ENCODE data around the gene LMX1B.

The LMX1B gene

GRCh38 chr9:126588491-126589168, 25.1 kb upstream of the LMX1B start:
- no peak for TF ChIP-seq POLR2A (IDR thresholded peaks at IDR 0.05; ENCODE audit: low read length)
- no peak for TF ChIP-seq GATA1 (IDR thresholded peaks at IDR 0.05; ENCODE audit: low read depth, low read length)
- DNase-seq = no peak

- no peak for DNase-seq
- no peak for TF ChIP-seq GATA1 (IDR thresholded peaks at IDR 0.05; ENCODE audit: low read depth, low read length)
- TF ChIP-seq POLR2A (IDR thresholded peaks at IDR 0.05; ENCODE audit: low read length) = no peak
Observed at GRCh38 chr9:126589349-126589748, 24.4 kb upstream of the LMX1B start.

DNA sequence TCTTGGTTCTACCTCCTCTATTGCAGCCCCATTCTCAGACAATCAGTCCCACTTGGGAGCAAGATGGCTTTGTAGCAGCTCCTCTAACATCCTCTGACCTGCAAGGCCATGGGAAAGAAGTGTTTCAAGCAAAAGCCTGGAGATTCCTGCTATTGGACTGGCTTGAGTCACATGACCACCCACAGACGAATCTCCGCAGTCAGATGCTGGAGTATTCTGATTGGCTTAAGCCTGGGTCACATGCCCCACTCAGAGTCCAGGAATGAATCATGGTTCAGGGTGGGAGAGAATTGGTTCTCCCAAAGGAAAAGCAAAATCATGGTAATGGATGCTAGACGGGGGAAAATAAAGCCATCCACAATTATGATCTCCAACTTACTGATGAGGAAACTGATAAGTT, 22.6 kb upstream of the LMX1B start:
- TF ChIP-seq GATA1 (IDR thresholded peaks at IDR 0.05; ENCODE audit: low read depth, low read length) (no peak), POLR2A (IDR thresholded peaks at IDR 0.05; ENCODE audit: low read length) (no peak)
- no peak for DNase-seq

- DNase-seq = no peak
- no peak for TF ChIP-seq GATA1 (IDR thresholded peaks at IDR 0.05; ENCODE audit: low read depth, low read length)
- no peak for TF ChIP-seq POLR2A (IDR thresholded peaks at IDR 0.05; ENCODE audit: low read length)
Observed at GRCh38 chr9:126591922-126592321, 21.8 kb upstream of the LMX1B start.

GRCh38 chr9:126592461-126592860, 21.3 kb upstream of the LMX1B start:
- TF ChIP-seq GATA1 (IDR thresholded peaks at IDR 0.05; ENCODE audit: low read depth, low read length) (no peak), POLR2A (IDR thresholded peaks at IDR 0.05; ENCODE audit: low read length) (no peak)

GRCh38 chr9:126595982-126596381, 17.7 kb upstream of the LMX1B start:
- DNase-seq = no peak
- TF ChIP-seq POLR2A (IDR thresholded peaks at IDR 0.05; ENCODE audit: low read length) (no peak), GATA1 (IDR thresholded peaks at IDR 0.05; ENCODE audit: low read depth, low read length) (no peak)

More at GRCh38 chr9:126592461-126592860, 21.3 kb upstream of the LMX1B start:
- DNase-seq = no peak

- DNase-seq = no peak
- TF ChIP-seq POLR2A (IDR thresholded peaks at IDR 0.05; ENCODE audit: low read length) (no peak), GATA1 (IDR thresholded peaks at IDR 0.05; ENCODE audit: low read depth, low read length) (no peak)
Observed at GRCh38 chr9:126599047-126599650, 14.6 kb upstream of the LMX1B start.

DNA sequence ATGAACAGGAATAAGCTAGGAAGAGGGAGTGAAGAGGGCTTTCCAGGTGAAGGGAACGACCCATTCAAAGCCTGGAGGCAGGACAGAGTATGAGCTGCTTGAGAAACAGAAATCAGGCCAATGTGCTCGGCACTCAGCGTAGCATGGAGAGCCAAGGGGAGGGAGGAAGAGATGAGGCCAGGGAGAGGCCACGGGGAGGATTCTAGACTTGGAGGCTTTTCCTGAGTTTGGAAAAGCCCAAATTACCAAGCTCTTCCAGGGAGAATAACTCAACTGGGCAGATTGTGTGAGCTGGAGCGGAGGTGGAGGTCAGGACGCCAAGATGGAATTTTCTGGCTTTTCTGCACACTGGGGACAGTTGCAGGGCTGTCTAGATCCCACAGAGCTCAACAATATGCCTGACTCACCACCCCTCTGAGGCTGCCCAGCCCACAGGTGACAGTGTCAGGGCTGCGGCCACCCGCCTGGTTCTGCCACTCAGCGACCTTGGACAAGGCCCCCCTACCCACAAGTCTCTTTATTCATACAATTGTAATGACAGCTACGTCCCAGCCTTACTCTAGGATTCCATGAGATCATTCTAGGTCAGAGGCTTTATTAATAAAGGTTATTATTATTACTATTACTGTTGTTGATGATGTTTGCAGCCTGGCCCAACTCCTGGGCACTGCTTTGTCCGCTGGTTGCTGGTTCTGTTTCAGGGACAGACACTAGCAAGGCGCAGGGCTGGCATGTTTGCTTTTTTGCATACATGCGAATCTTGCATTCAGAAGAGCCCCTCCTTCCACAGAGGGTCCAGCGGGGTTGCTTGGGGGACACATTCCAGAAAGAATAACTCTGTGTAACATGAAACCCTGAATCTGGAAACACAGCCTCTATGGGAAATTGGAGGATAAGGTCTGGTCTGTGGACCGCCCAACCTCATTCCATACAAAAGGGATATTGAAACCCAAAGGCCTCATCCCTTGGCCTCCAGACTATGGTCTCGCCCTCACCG, 9.4 kb upstream of the LMX1B start:
- TF ChIP-seq GATA1 (IDR thresholded peaks at IDR 0.05; ENCODE audit: low read depth, low read length) = no peak
- DNase-seq = no peak

DNA sequence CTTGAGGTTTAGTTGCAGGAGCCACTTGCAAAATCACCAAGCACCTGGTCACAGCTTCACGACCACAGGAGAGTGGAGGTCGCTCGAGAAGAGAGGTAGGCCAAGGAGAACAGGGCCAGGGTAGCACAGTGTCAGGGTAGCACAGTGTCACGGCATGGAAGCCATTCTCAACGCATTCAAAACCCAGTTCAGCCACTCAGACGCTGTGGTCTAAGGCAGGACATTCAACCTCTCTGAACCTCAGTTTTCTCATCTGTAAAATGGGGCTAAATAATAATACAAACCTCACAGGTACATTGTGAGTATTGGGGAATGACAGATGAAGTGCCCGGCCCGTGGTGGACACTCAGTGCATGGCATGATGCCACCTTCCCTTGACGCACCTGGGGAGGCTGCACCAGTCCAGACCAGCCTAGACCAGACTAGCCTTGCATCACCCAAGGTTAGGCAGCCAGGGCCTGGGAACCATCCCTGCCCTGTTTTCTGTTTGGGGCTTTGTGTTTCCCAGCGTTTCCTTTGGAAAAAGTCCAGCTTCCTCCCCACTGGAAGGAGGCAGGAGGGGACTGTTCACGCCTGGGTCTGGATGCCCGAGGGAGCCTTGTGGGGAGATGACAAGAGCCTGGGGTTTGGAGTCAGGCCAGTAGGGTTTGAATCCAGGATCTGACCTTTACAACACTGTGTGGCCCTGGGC, 7.8 kb upstream of the LMX1B start:
- no peak for DNase-seq
- TF ChIP-seq GATA1 (IDR thresholded peaks at IDR 0.05; ENCODE audit: low read depth, low read length) (no peak), POLR2A (IDR thresholded peaks at IDR 0.05; ENCODE audit: low read length) (no peak)

DNA sequence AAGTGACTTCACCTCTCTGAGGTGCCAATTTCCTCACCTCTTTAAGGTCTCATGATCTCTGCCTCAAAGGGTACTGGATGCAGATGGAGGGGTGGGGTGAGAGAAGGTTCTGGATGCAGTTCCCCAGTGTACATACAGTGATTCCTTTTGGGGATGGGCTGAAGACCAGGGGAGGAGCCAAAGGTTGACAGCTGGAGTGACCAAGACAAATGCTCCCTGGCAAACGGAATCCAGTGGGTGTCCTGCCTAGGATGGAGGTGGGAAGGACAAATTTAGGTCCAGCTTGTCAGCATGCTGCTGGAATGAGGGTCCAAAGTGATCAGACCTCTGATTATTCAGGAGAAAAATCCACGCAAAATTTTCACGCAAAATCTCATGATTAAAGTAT, 7.3 kb upstream of the LMX1B start:
- TF ChIP-seq GATA1 (IDR thresholded peaks at IDR 0.05; ENCODE audit: low read depth, low read length) (no peak), POLR2A (IDR thresholded peaks at IDR 0.05; ENCODE audit: low read length) (no peak)
- DNase-seq = no peak

DNA sequence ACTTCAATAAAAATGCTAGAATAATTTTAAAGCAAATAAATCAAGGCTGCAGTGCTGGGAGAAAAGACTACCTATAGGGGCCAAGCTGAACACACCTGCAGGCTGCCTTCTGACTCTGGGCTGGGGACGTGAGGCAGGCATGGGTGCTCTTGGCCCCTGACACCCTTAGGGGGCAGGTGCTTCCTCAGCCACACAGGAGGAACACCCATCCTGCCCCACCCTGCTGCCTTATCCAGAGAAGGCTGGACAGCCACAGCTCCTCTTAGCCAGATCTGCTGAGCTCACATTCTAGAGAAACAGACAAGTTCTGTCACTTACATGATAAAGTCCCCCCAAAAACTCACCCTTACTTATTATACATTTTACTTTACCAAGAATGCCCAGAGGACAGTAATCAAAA, 6.6 kb upstream of the LMX1B start:
- DNase-seq = no peak
- TF ChIP-seq GATA1 (IDR thresholded peaks at IDR 0.05; ENCODE audit: low read depth, low read length) (no peak), POLR2A (IDR thresholded peaks at IDR 0.05; ENCODE audit: low read length) (no peak)

GRCh38 chr9:126607731-126608130, 6.0 kb upstream of the LMX1B start:
- no peak for DNase-seq
- TF ChIP-seq POLR2A (IDR thresholded peaks at IDR 0.05; ENCODE audit: low read length) = no peak
- no peak for TF ChIP-seq GATA1 (IDR thresholded peaks at IDR 0.05; ENCODE audit: low read depth, low read length)

GRCh38 chr9:126608551-126608950, 5.2 kb upstream of the LMX1B start:
- TF ChIP-seq GATA1 (IDR thresholded peaks at IDR 0.05; ENCODE audit: low read depth, low read length) (no peak), POLR2A (IDR thresholded peaks at IDR 0.05; ENCODE audit: low read length) (no peak)
- DNase-seq = no peak

DNA sequence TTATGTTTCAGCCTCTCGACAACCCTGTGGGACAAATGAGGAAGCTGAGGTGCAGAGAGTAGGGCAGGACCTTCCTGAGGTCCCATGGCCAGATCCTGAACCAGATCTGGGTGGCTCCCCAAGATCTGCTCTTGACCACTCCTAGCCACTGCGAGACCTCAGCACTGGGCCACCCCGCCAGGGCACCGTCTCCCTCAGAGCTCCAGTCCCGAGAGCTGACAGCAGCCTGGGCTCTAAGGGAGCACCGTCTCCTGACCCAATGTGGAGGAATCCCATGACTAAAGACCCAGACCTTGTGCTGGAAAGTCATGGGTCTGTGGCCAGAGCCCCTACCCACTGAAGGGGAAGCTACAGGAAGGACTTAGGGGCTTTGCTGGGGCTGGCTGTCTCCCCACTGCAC, 4.5 kb upstream of the LMX1B start:
- no peak for TF ChIP-seq POLR2A (IDR thresholded peaks at IDR 0.05; ENCODE audit: low read length)
- TF ChIP-seq GATA1 (IDR thresholded peaks at IDR 0.05; ENCODE audit: low read depth, low read length) = no peak
- no peak for DNase-seq

Measured in erythroblast (primary cell).